ENCODE measurements around the gene DTD1. TPM values are rescaled to one million over a fixed set of nuclear protein-coding genes. Genes with fewer than 3 reads are reported as not detected.

DTD1 gene
- total RNA-seq, 1 donor from 2014 or later: 38.1 TPM

GRCh38 chr20:18548465-18548864, 39.4 kb upstream of the DTD1 start:
- H3K9ac ChIP-seq (ENCODE audit: low read length): no peak overlapping the region
- H3K9me3 ChIP-seq (ENCODE audit: insufficient read depth, low read depth, low read length): no peaks in the 10 kb centered on the region
- Mint-ChIP-seq H3K36me3 (ENCODE audit: low read depth, unreplicated experiment) (peaks cover 10% of the 10 kb centered on the region), H3K9me3 (ENCODE audit: unreplicated experiment) (no peaks in the 10 kb centered on the region), H3K4me1 (ENCODE audit: low read depth, unreplicated experiment) (peaks cover 3% of the 10 kb centered on the region), H3K27me3 (ENCODE audit: low read depth, unreplicated experiment) (no peaks in the 10 kb centered on the region), H3K4me3 (ENCODE audit: unreplicated experiment) (no peak overlapping the region), H3K27ac (ENCODE audit: unreplicated experiment) (no peak overlapping the region)
- DNase-seq (ENCODE audit: low read depth) (no peak), FAIRE-seq (no peak)
- no peaks in the 10 kb centered on the region for H3K27me3 ChIP-seq (ENCODE audit: insufficient read depth, low read length)
- H3K79me2 ChIP-seq (ENCODE audit: insufficient read depth, low read length): no peaks in the 10 kb centered on the region
- H3K36me3 ChIP-seq (ENCODE audit: insufficient read depth, low read length): peaks cover 43% of the 10 kb centered on the region
- TF ChIP-seq EZH2 (IDR thresholded peaks at IDR 0.05; ENCODE audit: insufficient read depth, low read length) (no peak), CTCF (IDR thresholded peaks at IDR 0.05; ENCODE audit: insufficient read depth, low read depth, low read length) (no peak)
- H3K27ac ChIP-seq (ENCODE audit: low read depth, low read length): no peak overlapping the region
- H2AFZ ChIP-seq (ENCODE audit: low read depth, low read length): no peak overlapping the region
- no peak overlapping the region for H3K4me3 ChIP-seq (ENCODE audit: insufficient read depth, low read depth, low read length)
- H4K20me1 ChIP-seq (ENCODE audit: insufficient read depth, low read length): peaks cover 6% of the 10 kb centered on the region
- no peak overlapping the region for H3K4me2 ChIP-seq (ENCODE audit: low read length)
- H3K4me1 ChIP-seq (ENCODE audit: insufficient read depth, low read length): no peaks in the 10 kb centered on the region

GRCh38 chr20:18553746-18554145, 34.1 kb upstream of the DTD1 start:
- no peaks in the 10 kb centered on the region for H3K4me1 ChIP-seq (ENCODE audit: insufficient read depth, low read length)
- H3K27me3 ChIP-seq (ENCODE audit: insufficient read depth, low read length): no peaks in the 10 kb centered on the region
- peaks cover 7% of the 10 kb centered on the region for H3K4me1 Mint-ChIP-seq (ENCODE audit: low read depth, unreplicated experiment)
- no peak overlapping the region for H3K27ac ChIP-seq (ENCODE audit: low read depth, low read length)
- H3K9me3 ChIP-seq (ENCODE audit: insufficient read depth, low read depth, low read length): no peaks in the 10 kb centered on the region
- no peak overlapping the region for H3K4me3 Mint-ChIP-seq (ENCODE audit: unreplicated experiment)
- FAIRE-seq: no peak
- peak overlapping the region; percentile 30 for H3K27ac Mint-ChIP-seq (ENCODE audit: unreplicated experiment)
- H3K79me2 ChIP-seq (ENCODE audit: insufficient read depth, low read length): no peaks in the 10 kb centered on the region
- no peak overlapping the region for H3K4me3 ChIP-seq (ENCODE audit: insufficient read depth, low read depth, low read length)
- TF ChIP-seq EZH2 (IDR thresholded peaks at IDR 0.05; ENCODE audit: insufficient read depth, low read length) (no peak), CTCF (IDR thresholded peaks at IDR 0.05; ENCODE audit: insufficient read depth, low read depth, low read length) (no peak)
- H3K9ac ChIP-seq (ENCODE audit: low read length): no peak overlapping the region
- DNase-seq (ENCODE audit: low read depth): no peak
- no peak overlapping the region for H2AFZ ChIP-seq (ENCODE audit: low read depth, low read length)
- no peak overlapping the region for H3K4me2 ChIP-seq (ENCODE audit: low read length)
- no peaks in the 10 kb centered on the region for H3K27me3 Mint-ChIP-seq (ENCODE audit: low read depth, unreplicated experiment)
- H4K20me1 ChIP-seq (ENCODE audit: insufficient read depth, low read length): no peaks in the 10 kb centered on the region
- H3K36me3 ChIP-seq (ENCODE audit: insufficient read depth, low read length): peaks cover 38% of the 10 kb centered on the region
- no peaks in the 10 kb centered on the region for H3K9me3 Mint-ChIP-seq (ENCODE audit: unreplicated experiment)
- peaks cover 12% of the 10 kb centered on the region for H3K36me3 Mint-ChIP-seq (ENCODE audit: low read depth, unreplicated experiment)

GRCh38 chr20:18566892-18567738, 20.7 kb upstream of the DTD1 start, which contains the start of gene SMIM26:
Gene SMIM26, plus strand, starts transcription at chr20:18567432. Its CDS starts 47 bp downstream, at chr20:18567479.
- H3K4me1 Mint-ChIP-seq (ENCODE audit: low read depth, unreplicated experiment): no peaks in the 10 kb centered on the region
- no peaks in the 10 kb centered on the region for H3K27me3 ChIP-seq (ENCODE audit: insufficient read depth, low read length)
- peak within 1 kb of the TSS; percentile 97 for H3K27ac Mint-ChIP-seq (ENCODE audit: unreplicated experiment)
- peaks cover 3% of the 10 kb centered on the region for H3K4me1 ChIP-seq (ENCODE audit: insufficient read depth, low read length)
- peaks cover 18% of the 10 kb centered on the region for H3K79me2 ChIP-seq (ENCODE audit: insufficient read depth, low read length)
- H3K4me3 Mint-ChIP-seq (ENCODE audit: unreplicated experiment): peak within 1 kb of the TSS; percentile 89
- peak within 1 kb of the TSS; percentile 84 for H3K27ac ChIP-seq (ENCODE audit: low read depth, low read length)
- peaks cover 7% of the 10 kb centered on the region for H3K36me3 Mint-ChIP-seq (ENCODE audit: low read depth, unreplicated experiment)
- no peak for TF ChIP-seq EZH2 (IDR thresholded peaks at IDR 0.05; ENCODE audit: insufficient read depth, low read length)
- no peak for TF ChIP-seq CTCF (IDR thresholded peaks at IDR 0.05; ENCODE audit: insufficient read depth, low read depth, low read length)
- H3K4me3 ChIP-seq (ENCODE audit: insufficient read depth, low read depth, low read length): peak within 1 kb of the TSS; percentile 95
- H3K36me3 ChIP-seq (ENCODE audit: insufficient read depth, low read length): peaks cover 6% of the 10 kb centered on the region
- DNase-seq (ENCODE audit: low read depth) (peak; percentile 79), FAIRE-seq (no peak)
- no peaks in the 10 kb centered on the region for H3K9me3 ChIP-seq (ENCODE audit: insufficient read depth, low read depth, low read length)
- H4K20me1 ChIP-seq (ENCODE audit: insufficient read depth, low read length): no peaks in the 10 kb centered on the region
- H3K4me2 ChIP-seq (ENCODE audit: low read length): peak within 1 kb of the TSS; percentile 86
- H2AFZ ChIP-seq (ENCODE audit: low read depth, low read length): peak within 1 kb of the TSS; percentile 94
- no peaks in the 10 kb centered on the region for H3K27me3 Mint-ChIP-seq (ENCODE audit: low read depth, unreplicated experiment)
- H3K9me3 Mint-ChIP-seq (ENCODE audit: unreplicated experiment): no peaks in the 10 kb centered on the region
- peak within 1 kb of the TSS; percentile 97 for H3K9ac ChIP-seq (ENCODE audit: low read length)

Data from astrocyte (in vitro differentiated cells and primary cell).